GM12801 (cell line): ENCODE results near the gene NRN1L.

Experiments used
- CTCF ChIP-seq: IDR thresholded peaks from one replicate; pipeline ENCODE4 v1.5.1; 2011; ENCODE audit warnings: control low read depth; ENCODE audit not compliant: insufficient read length; ENCODE audit errors: extremely low read depth

The NRN1L gene

DNA sequence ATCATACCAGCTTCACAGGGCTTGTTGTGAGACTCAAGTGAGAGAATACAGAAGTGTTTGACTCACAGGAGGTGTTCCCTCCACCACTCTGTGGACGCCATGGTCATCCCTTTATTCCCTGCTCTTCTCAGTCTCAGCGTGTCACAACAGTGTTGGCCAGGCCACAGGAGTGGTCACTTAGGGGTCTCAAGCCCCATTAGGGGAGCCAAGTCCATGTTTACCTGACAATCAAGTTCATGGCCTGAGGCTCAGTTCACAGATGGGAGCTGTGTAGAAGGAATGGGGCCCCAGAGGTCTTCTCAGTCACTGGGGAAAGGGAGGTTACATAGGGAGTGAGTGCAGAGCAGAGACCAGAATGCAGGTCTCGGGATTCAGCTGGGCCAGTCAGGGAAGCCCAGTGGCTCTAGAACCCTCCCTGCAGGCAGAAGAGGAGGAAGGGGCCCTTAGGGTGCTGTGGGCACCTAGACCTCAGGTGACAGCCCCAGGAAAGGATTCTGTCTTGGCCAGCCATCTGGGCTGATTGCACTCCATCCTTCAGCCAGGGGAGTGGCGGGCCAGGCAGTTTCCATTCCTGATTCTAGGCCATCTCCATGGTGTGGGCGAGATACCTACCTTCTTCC lies 27.6 kb upstream of the NRN1L start:
- TF ChIP-seq CTCF, result no peak

- no peak for TF ChIP-seq CTCF
Measured at GRCh38 chr16:67857547-67858233, 27.0 kb upstream of the NRN1L start.

DNA sequence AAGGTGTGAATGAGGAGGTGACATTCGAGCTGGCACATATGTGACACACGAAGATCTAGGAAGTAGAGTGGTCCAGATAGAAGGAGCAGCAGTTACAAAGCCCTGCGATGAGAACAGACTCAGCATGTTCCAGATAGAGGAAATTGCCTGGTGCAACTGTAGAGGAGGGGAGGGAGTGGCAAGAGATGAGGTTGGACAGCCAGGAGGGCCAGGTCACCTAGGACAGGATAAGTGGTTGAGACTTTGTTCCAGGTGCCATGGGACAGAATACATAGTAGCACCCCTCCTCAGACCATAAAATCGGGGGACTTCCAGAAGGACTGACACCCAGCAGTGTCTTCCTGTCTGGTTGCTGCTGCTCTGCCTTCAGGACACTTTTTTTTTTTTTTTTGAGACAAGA lies 26.2 kb upstream of the NRN1L start:
- no peak for TF ChIP-seq CTCF

DNA sequence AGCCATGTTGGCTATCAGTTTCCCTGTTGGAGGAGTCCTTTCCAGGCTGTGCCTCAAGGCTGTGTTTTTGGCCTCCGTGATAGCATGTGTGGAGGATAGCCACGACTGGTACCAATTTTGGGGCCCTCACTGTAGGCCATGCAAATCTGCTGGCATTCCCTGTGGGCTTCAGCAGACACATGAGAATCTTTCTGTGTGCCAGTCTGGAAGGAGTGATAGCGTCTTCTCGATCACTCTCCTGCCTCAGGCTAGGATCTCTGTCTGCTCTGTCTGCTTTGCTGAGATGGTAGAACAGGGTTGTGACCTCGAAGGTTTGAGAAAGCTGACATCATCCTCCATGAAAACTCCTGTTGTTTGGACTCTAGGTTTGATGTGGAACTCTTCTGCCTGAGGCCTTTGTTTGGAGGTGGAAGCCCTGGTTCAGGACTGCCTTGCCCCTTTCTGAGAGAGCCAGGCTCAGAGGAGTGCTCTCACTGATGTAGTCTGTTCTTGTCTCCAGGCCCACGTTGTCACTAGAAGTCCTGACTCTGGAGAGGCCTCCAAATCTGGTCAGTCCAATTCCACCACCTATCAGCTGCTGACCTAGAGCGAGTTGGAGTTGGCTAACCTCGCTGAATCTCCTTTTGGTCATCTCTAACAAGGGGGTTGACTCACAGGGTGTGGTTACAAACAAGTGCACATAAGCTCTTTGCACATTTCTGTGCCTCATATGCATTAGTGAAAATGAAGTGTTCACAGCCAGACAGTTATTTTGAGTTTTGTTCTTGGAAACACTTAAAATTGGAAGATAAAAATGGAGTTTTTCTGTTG lies 23.9 kb upstream of the NRN1L start:
- TF ChIP-seq CTCF, result no peak

DNA sequence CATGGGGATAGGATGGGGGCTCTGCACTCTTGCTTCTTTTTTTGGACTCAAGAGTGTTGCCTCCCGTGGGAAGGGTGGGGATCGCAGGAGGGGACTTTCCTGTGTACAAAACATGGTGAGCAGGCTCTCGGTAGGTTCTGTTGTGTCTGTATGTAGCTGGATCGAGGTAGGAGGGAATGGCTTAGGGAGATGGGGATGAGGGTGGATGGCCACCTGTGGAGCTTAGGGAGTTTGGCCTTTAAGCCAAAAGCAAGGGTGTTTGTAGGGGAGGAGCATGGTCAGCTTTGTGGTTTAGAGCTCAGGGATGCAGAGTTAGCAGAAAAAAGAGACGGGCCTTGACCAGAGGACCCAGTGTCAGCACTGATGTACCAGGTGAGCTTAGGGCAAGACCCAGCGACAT lies 22.8 kb upstream of the NRN1L start:
- no peak for TF ChIP-seq CTCF

GRCh38 chr16:67862623-67863583 lies 21.8 kb upstream of the NRN1L start:
- no peak for TF ChIP-seq CTCF

- TF ChIP-seq CTCF, result no peak
Measured at GRCh38 chr16:67864594-67864993, 20.1 kb upstream of the NRN1L start.
